ENCODE data around the gene PCDH9.

Gene PCDH9

DNA sequence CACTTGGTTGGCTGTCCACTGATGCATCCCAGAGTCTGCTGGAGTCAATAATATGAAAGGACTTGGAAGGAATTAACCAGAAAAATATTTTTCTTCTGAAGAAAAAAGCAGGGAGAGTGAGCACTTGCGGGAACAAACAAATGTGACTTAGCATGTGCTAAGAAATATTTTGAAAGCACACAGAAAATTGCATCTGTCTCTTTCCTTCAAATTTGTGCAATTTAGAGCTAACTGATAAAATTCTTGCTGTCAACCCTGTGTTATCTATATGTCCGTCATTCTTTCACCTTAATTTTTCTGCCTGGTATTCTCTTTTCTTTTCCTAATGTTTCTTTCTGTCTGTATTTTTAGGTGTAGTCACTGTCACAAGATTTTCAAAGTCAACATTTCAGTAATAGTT, 852.6 kb downstream of the PCDH9 start:
- no peaks in the 10 kb centered on the region for H3K4me1 ChIP-seq (ENCODE audit: control insufficient read depth, insufficient read depth, low read length)
- H3K36me3 ChIP-seq (ENCODE audit: control insufficient read depth, insufficient read depth, low read length), result no peaks in the 10 kb centered on the region
- H3K27me3 ChIP-seq (ENCODE audit: control insufficient read depth, insufficient read depth, low read length), result no peaks in the 10 kb centered on the region
- WGBS (ENCODE audit: insufficient coverage, insufficient read length), result no CpG with 5 or more reads among the region's 2 CpGs
- DNase-seq (ENCODE audit: low read depth, low spot score), result no peak
- no peak overlapping the region for H3K27ac ChIP-seq (ENCODE audit: low read length)
- H3K9me3 ChIP-seq (ENCODE audit: control insufficient read depth, insufficient read depth, low read length), result no peaks in the 10 kb centered on the region
- no peak overlapping the region for H3K4me3 ChIP-seq (ENCODE audit: low read length)

DNA sequence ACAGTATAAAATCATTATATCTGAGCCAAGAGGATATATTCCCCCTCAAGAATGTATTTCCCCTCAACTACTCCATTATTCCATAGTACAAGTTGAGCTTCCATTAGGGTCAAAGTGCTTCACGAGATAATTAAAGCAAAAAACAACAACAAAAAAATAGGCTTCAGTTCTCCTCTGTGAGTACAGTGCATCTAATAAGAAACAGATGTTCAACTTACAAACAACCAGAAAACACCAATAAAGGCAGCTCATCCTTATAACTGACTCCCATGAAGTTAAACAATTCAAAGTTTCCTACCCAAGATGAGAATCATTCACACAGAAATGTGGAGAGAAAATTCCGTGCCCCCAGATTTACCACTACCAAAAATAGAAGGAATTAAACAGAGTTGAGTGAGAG, 854.4 kb downstream of the PCDH9 start:
- no peak for DNase-seq (ENCODE audit: low read depth, low spot score)
- no peaks in the 10 kb centered on the region for H3K9me3 ChIP-seq (ENCODE audit: control insufficient read depth, insufficient read depth, low read length)
- no CpG with 5 or more reads among the region's 2 CpGs for WGBS (ENCODE audit: insufficient coverage, insufficient read length)

DNA sequence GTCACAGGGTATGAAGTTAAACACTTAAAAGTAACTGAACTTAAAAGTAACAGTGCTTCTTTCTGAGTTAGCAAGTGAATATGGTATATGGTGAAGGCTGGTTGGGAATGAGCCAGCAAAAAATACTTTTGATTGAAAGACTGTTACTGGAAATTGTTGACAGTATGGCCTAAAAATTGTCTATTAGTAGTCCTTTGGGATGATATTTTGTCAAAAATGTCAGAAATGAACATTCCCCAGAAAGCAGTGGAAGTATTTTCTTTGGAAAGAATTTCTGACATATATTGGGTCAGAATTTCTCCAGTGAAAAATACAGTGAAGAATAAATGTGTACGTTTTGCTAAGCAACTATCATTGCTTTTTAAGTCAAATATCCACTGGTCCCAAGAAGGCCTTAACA, 860.5 kb downstream of the PCDH9 start:
- H3K27me3 ChIP-seq (ENCODE audit: control insufficient read depth, insufficient read depth, low read length), result no peaks in the 10 kb centered on the region
- no peak overlapping the region for H3K4me3 ChIP-seq (ENCODE audit: low read length)
- H3K4me1 ChIP-seq (ENCODE audit: control insufficient read depth, insufficient read depth, low read length), result no peaks in the 10 kb centered on the region
- no peak for DNase-seq (ENCODE audit: low read depth, low spot score)
- no CpG with 5 or more reads among the region's 1 CpG for WGBS (ENCODE audit: insufficient coverage, insufficient read length)
- no peaks in the 10 kb centered on the region for H3K36me3 ChIP-seq (ENCODE audit: control insufficient read depth, insufficient read depth, low read length)
- H3K27ac ChIP-seq (ENCODE audit: low read length), result no peak overlapping the region
- no peaks in the 10 kb centered on the region for H3K9me3 ChIP-seq (ENCODE audit: control insufficient read depth, insufficient read depth, low read length)

More for the DNA sequence above, 854.4 kb downstream of the PCDH9 start:
- Histone ChIP-seq H3K27me3 (ENCODE audit: control insufficient read depth, insufficient read depth, low read length) (no peaks in the 10 kb centered on the region), H3K36me3 (ENCODE audit: control insufficient read depth, insufficient read depth, low read length) (no peaks in the 10 kb centered on the region), H3K4me1 (ENCODE audit: control insufficient read depth, insufficient read depth, low read length) (no peaks in the 10 kb centered on the region), H3K27ac (ENCODE audit: low read length) (no peak overlapping the region), H3K4me3 (ENCODE audit: low read length) (no peak overlapping the region)

DNA sequence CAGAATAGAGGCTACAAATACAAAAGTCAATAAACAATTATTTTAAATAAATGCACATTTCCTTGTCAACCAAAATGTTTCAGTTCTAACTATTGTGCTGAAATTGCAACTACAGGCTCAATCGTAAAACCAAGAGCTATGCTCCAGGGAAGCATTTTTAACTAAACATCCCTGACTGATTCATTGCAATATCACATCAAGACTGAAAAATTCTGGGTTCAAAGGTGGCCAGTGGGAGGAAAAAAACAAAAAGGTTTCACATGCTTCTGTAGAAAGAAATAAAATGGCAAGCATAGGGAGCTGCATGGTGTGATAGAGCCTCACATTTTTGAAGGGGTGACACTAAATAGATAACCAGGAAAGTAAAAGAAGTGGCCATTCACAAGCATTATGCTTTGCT, 862.8 kb downstream of the PCDH9 start:
- H3K4me1 ChIP-seq (ENCODE audit: control insufficient read depth, insufficient read depth, low read length), result no peaks in the 10 kb centered on the region
- H3K27me3 ChIP-seq (ENCODE audit: control insufficient read depth, insufficient read depth, low read length), result no peaks in the 10 kb centered on the region
- H3K27ac ChIP-seq (ENCODE audit: low read length), result no peak overlapping the region
- no peaks in the 10 kb centered on the region for H3K9me3 ChIP-seq (ENCODE audit: control insufficient read depth, insufficient read depth, low read length)
- no CpG with 5 or more reads among the region's 1 CpG for WGBS (ENCODE audit: insufficient coverage, insufficient read length)
- DNase-seq (ENCODE audit: low read depth, low spot score), result no peak
- no peaks in the 10 kb centered on the region for H3K36me3 ChIP-seq (ENCODE audit: control insufficient read depth, insufficient read depth, low read length)
- no peak overlapping the region for H3K4me3 ChIP-seq (ENCODE audit: low read length)

DNA sequence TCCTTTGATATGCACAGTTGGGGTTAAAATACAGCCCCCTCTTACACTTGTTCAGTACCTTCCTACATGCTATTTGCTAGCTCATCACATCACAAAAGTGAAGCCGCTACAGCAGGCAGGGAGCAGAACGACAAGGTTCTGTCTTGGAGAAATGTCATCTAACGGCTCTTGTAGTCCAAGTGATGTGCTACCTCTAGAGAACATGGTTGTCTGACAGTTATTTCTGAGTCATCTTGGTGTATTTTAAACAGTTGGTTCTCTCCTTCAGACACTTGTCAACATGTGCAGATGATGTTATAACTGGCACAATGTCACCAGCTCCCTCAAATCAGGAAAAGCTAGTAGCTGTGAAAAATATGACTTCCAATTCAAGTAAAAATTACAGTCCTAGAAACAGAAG, 865.0 kb downstream of the PCDH9 start:
- H3K4me1 ChIP-seq (ENCODE audit: control insufficient read depth, insufficient read depth, low read length), result no peaks in the 10 kb centered on the region
- no peaks in the 10 kb centered on the region for H3K9me3 ChIP-seq (ENCODE audit: control insufficient read depth, insufficient read depth, low read length)
- H3K36me3 ChIP-seq (ENCODE audit: control insufficient read depth, insufficient read depth, low read length), result no peaks in the 10 kb centered on the region
- DNase-seq (ENCODE audit: low read depth, low spot score), result no peak
- H3K27ac ChIP-seq (ENCODE audit: low read length), result no peak overlapping the region
- no peak overlapping the region for H3K4me3 ChIP-seq (ENCODE audit: low read length)
- no peaks in the 10 kb centered on the region for H3K27me3 ChIP-seq (ENCODE audit: control insufficient read depth, insufficient read depth, low read length)
- no CpG with 5 or more reads among the region's 3 CpGs for WGBS (ENCODE audit: insufficient coverage, insufficient read length)

DNA sequence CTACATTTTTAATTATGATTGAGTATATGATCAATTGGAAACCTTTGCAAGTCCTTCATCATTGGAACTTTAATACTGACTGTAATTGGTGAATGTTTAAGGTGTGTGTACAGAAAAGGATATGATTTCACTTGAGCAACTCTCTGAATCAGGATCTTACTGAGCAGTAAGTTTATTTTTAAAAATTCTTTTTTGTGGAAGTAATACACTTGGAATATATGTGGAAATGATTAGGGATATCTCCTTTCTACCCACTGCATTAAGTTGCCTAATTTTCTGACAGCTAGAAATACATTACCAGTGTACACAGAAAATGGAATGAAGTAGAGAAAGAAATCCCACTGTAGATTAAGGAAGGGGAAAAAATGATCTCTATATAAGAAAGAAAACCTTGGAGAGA, 865.8 kb downstream of the PCDH9 start:
- Histone ChIP-seq H3K27me3 (ENCODE audit: control insufficient read depth, insufficient read depth, low read length) (no peaks in the 10 kb centered on the region), H3K9me3 (ENCODE audit: control insufficient read depth, insufficient read depth, low read length) (no peaks in the 10 kb centered on the region), H3K4me3 (ENCODE audit: low read length) (no peak overlapping the region), H3K36me3 (ENCODE audit: control insufficient read depth, insufficient read depth, low read length) (no peaks in the 10 kb centered on the region), H3K27ac (ENCODE audit: low read length) (no peak overlapping the region), H3K4me1 (ENCODE audit: control insufficient read depth, insufficient read depth, low read length) (no peaks in the 10 kb centered on the region)
- no peak for DNase-seq (ENCODE audit: low read depth, low spot score)

DNA sequence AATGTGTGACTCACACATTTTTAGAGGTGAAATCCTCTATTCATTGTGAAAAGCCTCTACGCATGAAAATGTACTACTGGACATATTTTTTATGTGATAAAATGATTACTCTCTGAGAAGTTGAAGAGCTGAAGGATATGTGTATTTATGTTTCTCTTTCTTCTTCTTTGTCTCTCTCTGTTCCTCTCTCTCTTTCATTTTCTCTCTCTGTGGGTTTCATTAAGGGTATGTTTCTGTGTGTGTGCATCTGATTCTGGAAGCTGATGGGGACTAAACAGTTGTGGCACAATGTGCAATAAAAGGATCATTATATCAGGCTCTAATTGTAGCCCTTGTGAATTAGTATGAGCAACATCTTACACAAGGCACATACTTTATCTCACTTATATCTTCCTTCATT, 867.7 kb downstream of the PCDH9 start:
- Histone ChIP-seq H3K9me3 (ENCODE audit: control insufficient read depth, insufficient read depth, low read length) (no peaks in the 10 kb centered on the region), H3K4me1 (ENCODE audit: control insufficient read depth, insufficient read depth, low read length) (no peaks in the 10 kb centered on the region), H3K27ac (ENCODE audit: low read length) (no peak overlapping the region), H3K4me3 (ENCODE audit: low read length) (no peak overlapping the region), H3K27me3 (ENCODE audit: control insufficient read depth, insufficient read depth, low read length) (no peaks in the 10 kb centered on the region), H3K36me3 (ENCODE audit: control insufficient read depth, insufficient read depth, low read length) (no peaks in the 10 kb centered on the region)
- no CpG with 5 or more reads among the region's 1 CpG for WGBS (ENCODE audit: insufficient coverage, insufficient read length)
- DNase-seq (ENCODE audit: low read depth, low spot score), result no peak

DNA sequence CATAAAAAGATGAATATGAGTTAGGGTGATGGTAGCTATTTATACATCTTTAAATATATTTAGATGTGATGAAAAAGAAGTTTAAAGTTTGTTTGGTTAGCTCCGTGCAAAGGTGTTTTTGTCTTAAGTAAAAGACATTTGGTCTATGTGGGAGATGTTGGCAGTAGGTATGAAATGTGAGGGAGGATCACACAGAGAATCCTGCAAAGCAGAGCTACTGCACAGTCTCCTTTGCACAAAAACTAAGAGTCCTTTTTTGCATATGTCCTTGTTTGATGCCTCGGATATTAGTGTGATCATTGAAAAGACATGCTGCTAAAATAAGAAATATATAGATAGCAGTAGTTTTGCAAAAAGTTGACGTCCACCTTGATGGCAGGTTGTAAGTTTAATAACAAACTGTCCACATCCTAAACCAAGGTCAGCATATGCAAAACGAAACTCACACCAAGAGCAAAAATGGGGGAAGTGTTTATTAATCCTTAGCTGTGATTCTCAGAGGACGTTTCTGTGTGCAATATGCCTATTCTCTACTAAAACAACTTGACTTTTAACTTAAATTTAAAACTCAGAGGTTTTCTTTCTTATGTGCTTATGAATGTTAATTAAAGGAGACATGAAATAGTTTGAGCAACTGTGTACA, 870.1 kb downstream of the PCDH9 start:
- 100% methylated on average over 1 of the region's 5 CpGs for WGBS (ENCODE audit: insufficient coverage, insufficient read length)
- no peak overlapping the region for H3K27ac ChIP-seq (ENCODE audit: low read length)
- DNase-seq (ENCODE audit: low read depth, low spot score), result no peak
- H3K4me1 ChIP-seq (ENCODE audit: control insufficient read depth, insufficient read depth, low read length), result no peaks in the 10 kb centered on the region
- no peaks in the 10 kb centered on the region for H3K27me3 ChIP-seq (ENCODE audit: control insufficient read depth, insufficient read depth, low read length)
- no peaks in the 10 kb centered on the region for H3K36me3 ChIP-seq (ENCODE audit: control insufficient read depth, insufficient read depth, low read length)
- no peak overlapping the region for H3K4me3 ChIP-seq (ENCODE audit: low read length)
- no peaks in the 10 kb centered on the region for H3K9me3 ChIP-seq (ENCODE audit: control insufficient read depth, insufficient read depth, low read length)

DNA sequence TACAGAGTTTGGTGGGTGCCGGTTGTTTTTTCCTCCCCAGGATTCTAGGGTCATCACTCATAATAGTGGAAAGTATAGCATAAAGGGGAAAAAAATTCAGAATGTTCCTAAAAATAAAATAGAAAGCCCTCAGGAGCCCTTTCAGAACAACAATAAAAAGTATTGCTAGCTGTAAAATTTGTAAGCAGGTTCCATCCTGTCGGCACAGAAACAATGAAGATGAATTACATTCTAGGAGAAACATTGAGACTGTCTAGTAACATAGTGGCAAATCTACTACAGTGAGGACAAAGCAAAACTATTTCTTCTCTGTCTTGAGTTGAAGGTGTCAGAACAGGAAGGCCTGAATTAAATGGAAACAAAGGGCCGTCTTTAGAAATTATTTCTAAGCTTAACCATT, 870.7 kb downstream of the PCDH9 start:
- Histone ChIP-seq H3K36me3 (ENCODE audit: control insufficient read depth, insufficient read depth, low read length) (no peaks in the 10 kb centered on the region), H3K27me3 (ENCODE audit: control insufficient read depth, insufficient read depth, low read length) (no peaks in the 10 kb centered on the region), H3K4me1 (ENCODE audit: control insufficient read depth, insufficient read depth, low read length) (no peaks in the 10 kb centered on the region), H3K27ac (ENCODE audit: low read length) (no peak overlapping the region), H3K9me3 (ENCODE audit: control insufficient read depth, insufficient read depth, low read length) (no peaks in the 10 kb centered on the region), H3K4me3 (ENCODE audit: low read length) (no peak overlapping the region)
- no CpG with 5 or more reads among the region's 3 CpGs for WGBS (ENCODE audit: insufficient coverage, insufficient read length)
- no peak for DNase-seq (ENCODE audit: low read depth, low spot score)

DNA sequence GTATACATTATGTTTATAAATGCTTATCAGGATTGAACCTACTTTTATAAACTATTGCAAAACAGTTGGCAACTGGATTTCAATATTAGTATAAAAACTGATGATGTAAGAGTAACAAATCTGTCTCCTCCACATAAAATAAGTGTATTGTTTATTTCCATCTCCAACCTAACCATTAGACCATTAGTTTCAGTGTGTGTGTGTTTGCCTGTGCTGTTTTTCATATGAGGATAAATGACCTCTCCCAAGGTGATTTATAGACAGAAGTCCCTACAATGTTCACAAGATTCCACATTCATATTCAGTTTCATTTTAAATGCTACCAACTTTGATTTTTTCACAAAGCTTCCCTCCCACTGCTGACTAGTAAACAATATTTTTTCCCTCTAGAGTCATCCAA, 871.6 kb downstream of the PCDH9 start:
- no peak overlapping the region for H3K27ac ChIP-seq (ENCODE audit: low read length)
- no peaks in the 10 kb centered on the region for H3K4me1 ChIP-seq (ENCODE audit: control insufficient read depth, insufficient read depth, low read length)
- no peaks in the 10 kb centered on the region for H3K9me3 ChIP-seq (ENCODE audit: control insufficient read depth, insufficient read depth, low read length)
- H3K4me3 ChIP-seq (ENCODE audit: low read length), result no peak overlapping the region
- no peaks in the 10 kb centered on the region for H3K36me3 ChIP-seq (ENCODE audit: control insufficient read depth, insufficient read depth, low read length)
- DNase-seq (ENCODE audit: low read depth, low spot score), result no peak
- no peaks in the 10 kb centered on the region for H3K27me3 ChIP-seq (ENCODE audit: control insufficient read depth, insufficient read depth, low read length)

DNA sequence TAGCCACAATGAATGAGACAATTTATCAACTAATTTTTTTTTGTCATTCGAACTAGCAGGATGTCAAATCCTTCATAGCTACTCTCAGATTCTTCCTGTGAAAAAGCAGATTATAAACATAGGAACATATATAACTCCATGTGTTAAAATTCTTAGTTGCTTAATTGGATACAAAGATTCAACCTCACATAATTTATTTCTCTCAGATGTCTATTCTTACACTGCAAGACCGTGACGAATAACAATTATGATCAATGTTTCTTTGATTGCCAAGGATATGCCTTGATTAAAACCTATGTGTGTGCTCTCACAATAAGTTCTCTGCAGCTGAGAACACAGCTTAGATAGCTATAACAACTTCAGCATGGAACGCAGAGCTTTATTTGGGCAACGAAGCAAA, 872.7 kb downstream of the PCDH9 start:
- Histone ChIP-seq H3K27ac (ENCODE audit: low read length) (no peak overlapping the region), H3K36me3 (ENCODE audit: control insufficient read depth, insufficient read depth, low read length) (no peaks in the 10 kb centered on the region), H3K27me3 (ENCODE audit: control insufficient read depth, insufficient read depth, low read length) (no peaks in the 10 kb centered on the region), H3K4me1 (ENCODE audit: control insufficient read depth, insufficient read depth, low read length) (no peaks in the 10 kb centered on the region), H3K9me3 (ENCODE audit: control insufficient read depth, insufficient read depth, low read length) (no peaks in the 10 kb centered on the region), H3K4me3 (ENCODE audit: low read length) (no peak overlapping the region)
- no CpG with 5 or more reads among the region's 5 CpGs for WGBS (ENCODE audit: insufficient coverage, insufficient read length)
- no peak for DNase-seq (ENCODE audit: low read depth, low spot score)

All from iPS DF 6.9 (cell line).